ENCODE data around the gene RNU1-4. TPM values are rescaled to one million over a fixed set of nuclear protein-coding genes. Genes with fewer than 3 reads are reported as not detected.
"Not testable (repeated sequence)": the region's sequence is repeated elsewhere in the genome, so short reads cannot be mapped to it uniquely, and the experiment has no call there.

RNU1-4 gene
- total and polyA plus RNA-seq, 10 of the 15 experiments (the other 5 are each of a cell fraction or from before 2014, with no cell fraction given) = under 0.01 to 20,946 (median 4.7) TPM; not detected in 2

GRCh38 chr1:16712582-16712981, 27.7 kb upstream of the RNU1-4 start:
- CTCF ChIA-PET; H3K9ac ChIP-seq (ENCODE audit: control insufficient read depth, insufficient read depth, low read length); ATAC-seq; RAD21 ChIA-PET (ENCODE audit: unreplicated experiment); BruUV-seq (replicated peaks); H3K4me2 ChIP-seq (ENCODE audit: control insufficient read depth, insufficient read depth); H3K9me3 ChIP-seq (replicated peaks; ENCODE audit: control insufficient read depth, insufficient read depth, low read length); DNase-seq (ENCODE audit: low read depth, low spot score); in situ Hi-C loops (cut with MboI); H3K27me3 ChIP-seq (replicated peaks in 1 of 2; ENCODE audit: control insufficient read depth in 2 of 2, insufficient read depth in 2 of 2, low read length in 1 of 2); SMC1A ChIA-PET (ENCODE audit: uncharacterized antibody, unreplicated experiment); H3K4me1 ChIP-seq (ENCODE audit: control insufficient read depth, insufficient read depth, low read length); H2AFZ ChIP-seq (ENCODE audit: control insufficient read depth, low read depth, low read length); FAIRE-seq; intact Hi-C loops (cut with micrococcal nuclease; ENCODE audit: unreplicated experiment); H4K20me1 ChIP-seq (ENCODE audit: control insufficient read depth, insufficient read depth); H3K36me3 ChIP-seq (ENCODE audit: control insufficient read depth in 2 of 2, insufficient read depth in 2 of 2, low read length in 1 of 2); POLR2A ChIA-PET; H3K27ac ChIP-seq (ENCODE audit: control insufficient read depth, insufficient read depth); H3K79me2 ChIP-seq (ENCODE audit: control insufficient read depth, insufficient read depth, low read length); H3K4me3 ChIP-seq: not testable (repeated sequence)
- 68% methylated on average over 8 of the region's 14 CpGs for WGBS (ENCODE audit: insufficient coverage, insufficient replicate concordance, low lambda C conversion rate, missing lambda C conversion rate)

GRCh38 chr1:16712984-16713383, 27.3 kb upstream of the RNU1-4 start:
- POLR2A ChIA-PET; ATAC-seq; FAIRE-seq; H3K27me3 ChIP-seq (replicated peaks in 1 of 2; ENCODE audit: control insufficient read depth in 2 of 2, insufficient read depth in 2 of 2, low read length in 1 of 2); H3K4me3 ChIP-seq; H3K79me2 ChIP-seq (ENCODE audit: control insufficient read depth, insufficient read depth, low read length); H3K9ac ChIP-seq (ENCODE audit: control insufficient read depth, insufficient read depth, low read length); H3K36me3 ChIP-seq (ENCODE audit: control insufficient read depth in 2 of 2, insufficient read depth in 2 of 2, low read length in 1 of 2); intact Hi-C loops (cut with micrococcal nuclease; ENCODE audit: unreplicated experiment); H3K9me3 ChIP-seq (replicated peaks; ENCODE audit: control insufficient read depth, insufficient read depth, low read length); H4K20me1 ChIP-seq (ENCODE audit: control insufficient read depth, insufficient read depth); DNase-seq (ENCODE audit: low read depth, low spot score); RAD21 ChIA-PET (ENCODE audit: unreplicated experiment); SMC1A ChIA-PET (ENCODE audit: uncharacterized antibody, unreplicated experiment); in situ Hi-C loops (cut with MboI); H3K4me1 ChIP-seq (ENCODE audit: control insufficient read depth, insufficient read depth, low read length); H3K27ac ChIP-seq (ENCODE audit: control insufficient read depth, insufficient read depth); H3K4me2 ChIP-seq (ENCODE audit: control insufficient read depth, insufficient read depth); CTCF ChIA-PET; H2AFZ ChIP-seq (ENCODE audit: control insufficient read depth, low read depth, low read length); BruUV-seq (replicated peaks): not testable (repeated sequence)
- WGBS (ENCODE audit: insufficient coverage, insufficient replicate concordance, low lambda C conversion rate, missing lambda C conversion rate) = 6% methylated on average over 3 of the region's 6 CpGs

DNA sequence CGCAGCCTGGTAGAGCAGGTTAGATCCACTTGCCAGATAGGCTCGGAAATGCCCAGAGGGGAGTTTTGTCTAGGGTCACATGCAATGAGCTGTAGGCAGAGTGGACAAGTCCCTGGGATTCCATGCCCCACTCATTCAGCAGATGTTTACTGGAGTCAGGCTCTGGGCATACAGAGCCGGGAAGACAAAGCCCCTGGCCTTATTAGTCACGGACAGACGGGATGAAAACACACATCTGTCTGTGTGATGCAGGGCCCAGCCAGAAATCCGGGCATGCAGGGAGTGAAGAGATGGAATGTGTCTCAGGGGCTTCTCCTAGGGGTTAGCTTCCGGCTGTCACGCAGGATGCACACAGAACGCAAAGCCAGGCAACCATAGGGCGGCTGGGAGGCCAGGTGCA, 26.8 kb upstream of the RNU1-4 start:
- H3K4me1 ChIP-seq (ENCODE audit: control insufficient read depth, insufficient read depth, low read length); H3K9me3 ChIP-seq (replicated peaks; ENCODE audit: control insufficient read depth, insufficient read depth, low read length); FAIRE-seq; RAD21 ChIA-PET (ENCODE audit: unreplicated experiment); POLR2A ChIA-PET; SMC1A ChIA-PET (ENCODE audit: uncharacterized antibody, unreplicated experiment); H3K4me3 ChIP-seq; H2AFZ ChIP-seq (ENCODE audit: control insufficient read depth, low read depth, low read length); CTCF ChIA-PET; BruUV-seq (replicated peaks); H4K20me1 ChIP-seq (ENCODE audit: control insufficient read depth, insufficient read depth); H3K79me2 ChIP-seq (ENCODE audit: control insufficient read depth, insufficient read depth, low read length); DNase-seq (ENCODE audit: low read depth, low spot score); in situ Hi-C loops (cut with MboI); H3K27me3 ChIP-seq (replicated peaks in 1 of 2; ENCODE audit: control insufficient read depth in 2 of 2, insufficient read depth in 2 of 2, low read length in 1 of 2); intact Hi-C loops (cut with micrococcal nuclease; ENCODE audit: unreplicated experiment); H3K27ac ChIP-seq (ENCODE audit: control insufficient read depth, insufficient read depth); H3K36me3 ChIP-seq (ENCODE audit: control insufficient read depth in 2 of 2, insufficient read depth in 2 of 2, low read length in 1 of 2); ATAC-seq; H3K9ac ChIP-seq (ENCODE audit: control insufficient read depth, insufficient read depth, low read length); H3K4me2 ChIP-seq (ENCODE audit: control insufficient read depth, insufficient read depth): not testable (repeated sequence)
- 66% methylated on average over 4 of the region's 10 CpGs for WGBS (ENCODE audit: insufficient coverage, insufficient replicate concordance, low lambda C conversion rate, missing lambda C conversion rate)
